Stimulated activated CD4-positive, alpha-beta T cell treated with anti-CD3 and anti-CD28 coated beads, Interleukin-2, amount 100 ng/mL, for 24 hours (primary cell): ENCODE data around the gene TMEM61.
A peak's percentile ranks its signal among the peaks of the same experiment; 100 is the strongest.
"Not testable (repeated sequence)": the region's sequence is repeated elsewhere in the genome, so short reads cannot be mapped to it uniquely, and the experiment has no call there.

Source experiments
- DNase-seq, 2 donors: peaks; one replicate each; pipeline ENCODE4 v3.0.0-alpha.2; 2020

Gene TMEM61

GRCh38 chr1:54980528-54981241, at the start of gene TMEM61:
Gene TMEM61, plus strand, starts transcription at chr1:54980628. Its CDS starts 438 bp downstream, at chr1:54981066.
- no peak for DNase-seq

DNA sequence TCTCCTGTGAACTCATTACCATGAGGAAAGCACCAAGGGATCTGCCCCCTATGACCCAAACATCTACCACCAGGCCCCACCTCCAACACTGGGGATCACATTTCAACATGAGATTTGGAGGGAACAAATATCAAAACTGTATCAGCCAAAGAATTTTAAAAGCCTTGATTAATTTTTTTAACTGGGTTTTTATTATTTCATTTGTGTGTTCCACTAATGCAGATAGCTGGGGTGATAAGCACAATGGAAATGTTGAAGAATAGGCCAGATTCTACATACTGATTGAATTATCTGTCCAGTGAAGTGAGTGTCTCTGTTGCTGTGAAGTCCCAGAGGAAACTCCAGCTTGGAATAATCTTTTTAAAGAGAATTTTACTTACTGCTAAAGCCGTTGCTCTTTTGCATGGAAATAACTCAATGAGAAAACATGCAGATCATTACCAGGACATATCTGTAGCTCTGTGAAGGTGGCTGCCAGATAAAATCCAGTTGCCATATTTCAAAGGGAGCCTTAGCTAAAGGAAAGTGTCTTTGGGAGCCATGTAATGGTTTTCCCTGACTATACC, 49.1 kb upstream of the TMEM61 start:
- DNase-seq: no peak

DNA sequence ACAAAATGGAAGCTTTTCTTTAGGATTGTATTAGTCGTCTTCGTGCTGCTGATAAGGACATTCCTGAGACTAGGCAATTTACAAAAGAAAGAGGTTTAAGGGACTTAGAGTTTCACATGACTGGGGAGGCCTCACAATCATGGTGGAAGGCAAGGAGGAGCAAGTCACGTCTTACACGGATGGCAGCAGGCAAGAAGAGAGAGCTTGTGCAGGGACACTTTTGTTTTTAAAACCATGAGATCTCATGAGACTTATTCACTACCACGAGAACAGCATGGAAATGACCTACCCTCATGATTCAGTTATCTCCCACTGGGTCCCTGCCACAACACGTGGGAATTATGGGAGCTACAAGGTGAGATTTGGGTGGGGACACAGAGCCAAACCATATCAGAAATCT, 46.3 kb upstream of the TMEM61 start:
- DNase-seq: not testable (repeated sequence)

- DNase-seq: no peak
Measured at GRCh38 chr1:54934869-54935268, 45.6 kb upstream of the TMEM61 start.

DNA sequence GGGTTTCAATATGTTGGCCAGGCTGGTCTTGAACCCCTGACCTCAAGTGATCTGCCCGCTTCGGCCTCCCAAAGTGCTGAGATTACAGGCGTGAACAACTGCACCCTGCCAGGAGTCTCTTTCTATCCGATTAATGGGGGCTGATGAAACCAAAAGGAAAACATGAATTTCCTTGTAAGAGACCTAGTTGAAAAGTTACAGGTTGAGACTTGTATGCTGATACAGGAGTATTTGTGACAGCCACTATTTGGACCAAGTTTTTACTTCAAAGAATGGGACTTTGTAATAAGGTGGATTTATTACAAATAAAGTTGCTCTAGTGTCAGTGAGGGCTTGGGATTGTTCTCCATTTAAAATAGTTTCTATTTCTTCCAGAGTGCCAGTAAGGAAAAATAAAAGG, 43.6 kb upstream of the TMEM61 start:
- no peak for DNase-seq

DNA sequence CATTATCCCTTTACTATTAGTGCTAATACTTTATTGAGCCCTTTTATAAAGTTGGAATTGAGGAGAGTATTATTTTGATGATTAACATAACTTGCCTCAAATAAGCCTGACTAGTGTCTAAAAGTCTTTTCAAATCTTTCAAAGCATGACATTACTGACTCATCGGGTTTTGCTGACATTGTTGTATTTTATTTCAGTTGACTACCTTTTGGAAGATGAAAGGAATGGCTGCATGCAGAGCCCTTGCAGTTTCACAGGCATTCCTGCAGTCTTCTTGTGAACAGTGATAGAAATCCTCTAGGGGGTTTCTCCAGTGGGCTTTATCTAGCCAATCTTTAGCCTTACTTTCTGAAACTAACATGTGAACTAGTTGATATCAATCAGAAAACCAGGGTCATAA, 43.0 kb upstream of the TMEM61 start:
- no peak for DNase-seq

DNA sequence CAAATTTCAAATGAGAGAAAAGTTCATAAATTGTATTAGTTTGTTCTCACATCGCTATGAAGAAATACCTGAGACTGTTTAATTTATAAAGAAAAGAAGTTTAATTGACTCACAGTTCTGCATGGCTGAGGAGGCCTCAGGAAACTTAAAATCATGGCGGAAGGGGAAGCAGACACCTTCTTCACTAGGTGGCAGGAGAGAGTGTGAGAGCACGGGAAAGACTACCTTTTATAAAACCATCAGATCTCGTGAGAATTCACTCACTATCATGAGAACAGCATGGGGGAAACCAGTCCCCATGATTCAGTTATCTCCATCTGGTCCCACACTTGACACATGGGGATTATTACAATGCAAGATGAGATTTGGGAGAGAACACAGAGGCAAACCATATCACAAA, 41.5 kb upstream of the TMEM61 start:
- DNase-seq: not testable (repeated sequence)

GRCh38 chr1:54940042-54940441, 40.4 kb upstream of the TMEM61 start:
- DNase-seq: no peak

DNA sequence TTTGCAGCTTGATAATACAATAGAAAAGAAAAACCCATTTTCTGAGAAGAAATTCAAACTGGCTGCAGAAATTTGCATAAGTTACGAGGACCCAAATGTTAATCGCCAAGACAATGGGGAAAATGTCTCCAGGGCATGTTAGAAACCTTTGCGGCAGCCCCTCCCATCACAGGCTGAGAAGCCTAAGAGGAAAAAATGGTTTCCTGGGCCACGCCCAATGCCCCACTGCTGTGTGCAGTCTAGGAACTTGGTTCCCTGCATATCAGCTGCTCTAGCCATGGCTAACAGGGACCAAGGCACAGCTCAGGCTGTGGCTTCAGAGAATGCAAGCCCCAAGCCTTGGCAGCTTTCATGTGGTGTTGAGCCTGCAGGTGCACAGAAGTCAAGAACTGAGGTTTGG, 37.5 kb upstream of the TMEM61 start:
- no peak for DNase-seq

- DNase-seq: peak; percentile 67 to 75
Measured at GRCh38 chr1:54944610-54945392, 35.6 kb upstream of the TMEM61 start.

DNA sequence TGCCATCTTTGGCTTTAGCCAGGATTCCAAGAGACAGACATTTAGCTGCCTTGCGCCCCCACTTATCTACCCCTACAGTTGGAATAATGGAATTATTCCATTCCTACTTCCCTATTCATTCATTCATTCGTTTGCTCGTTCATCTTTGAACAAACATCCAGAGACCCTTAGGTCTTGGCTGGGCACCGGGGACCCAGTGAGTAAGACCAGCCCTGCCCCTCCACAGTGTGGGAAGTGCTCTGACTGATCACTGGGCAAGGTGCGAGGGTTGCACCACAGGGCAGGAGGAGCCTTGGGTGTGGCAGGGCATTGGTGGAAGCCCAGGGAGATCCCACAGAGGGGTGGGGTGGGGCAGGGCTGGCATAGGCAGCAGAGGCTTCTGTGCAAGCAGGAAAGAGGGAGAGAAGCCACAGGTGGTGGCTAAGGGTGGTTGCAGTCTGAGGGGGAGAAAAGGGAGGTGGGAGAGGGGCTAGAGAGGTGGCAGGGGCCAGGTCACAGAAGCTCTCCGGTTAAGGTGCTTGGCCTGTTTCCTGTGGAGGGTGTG, 35.0 kb upstream of the TMEM61 start:
- no peak for DNase-seq

DNA sequence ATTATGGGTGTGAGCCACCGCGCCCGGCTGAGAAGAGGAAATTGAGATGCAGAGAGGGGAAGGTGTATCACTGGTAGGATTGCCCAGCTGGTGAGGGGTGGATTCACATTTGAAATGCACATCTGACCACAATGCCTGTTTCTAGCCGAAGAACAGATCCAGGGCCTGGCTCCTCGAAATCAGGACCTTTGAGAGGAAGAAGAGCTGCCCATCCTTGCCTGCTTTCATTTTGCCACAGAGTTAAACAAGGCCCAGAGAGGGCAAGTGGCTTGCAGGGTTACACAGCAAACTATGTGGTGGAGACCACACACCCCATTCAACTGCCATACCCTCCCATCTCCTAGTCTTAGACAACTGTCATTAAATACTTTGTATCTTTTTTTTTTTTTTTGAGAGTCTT, 32.9 kb upstream of the TMEM61 start:
- DNase-seq: no peak

DNA sequence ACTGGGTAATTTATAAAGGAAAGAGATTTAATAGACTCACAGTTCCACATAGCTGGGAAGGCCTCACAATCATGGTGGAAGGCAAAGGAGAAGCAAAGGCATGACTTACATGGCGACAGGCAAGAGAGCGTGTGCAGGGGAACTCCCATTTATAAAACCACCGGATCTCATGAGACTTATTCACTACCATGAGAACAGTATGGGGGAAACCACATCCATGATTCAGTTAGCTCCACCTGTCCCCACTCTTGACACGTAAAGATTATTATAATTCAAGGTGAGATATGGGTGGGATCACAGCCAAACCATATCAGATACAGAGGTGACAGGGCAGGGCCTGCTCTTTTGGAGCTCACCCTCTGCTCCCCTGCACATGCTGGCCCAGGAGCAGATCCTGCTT, 31.4 kb upstream of the TMEM61 start:
- DNase-seq: no peak

DNA sequence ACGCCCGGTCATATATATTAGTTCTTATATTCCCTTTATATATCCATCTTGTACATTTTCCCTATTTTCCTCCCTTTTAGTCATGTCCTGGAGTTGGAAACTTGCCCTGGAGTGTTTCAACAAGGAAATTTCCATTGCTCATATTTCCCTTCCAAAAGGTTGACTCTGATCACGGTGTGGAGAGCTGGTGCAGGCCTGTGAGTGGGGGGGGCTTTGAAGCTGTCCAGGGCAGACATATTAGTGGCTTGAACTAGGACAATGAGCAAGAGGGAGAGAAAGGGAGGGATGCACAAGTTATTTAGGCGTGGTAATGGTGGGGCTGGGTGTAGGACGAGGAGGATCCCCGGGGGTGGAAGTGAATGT, 30.4 kb upstream of the TMEM61 start:
- DNase-seq: no peak

- DNase-seq: peak; percentile 52 to 61
Measured at GRCh38 chr1:54950369-54951163, 29.9 kb upstream of the TMEM61 start.

DNA sequence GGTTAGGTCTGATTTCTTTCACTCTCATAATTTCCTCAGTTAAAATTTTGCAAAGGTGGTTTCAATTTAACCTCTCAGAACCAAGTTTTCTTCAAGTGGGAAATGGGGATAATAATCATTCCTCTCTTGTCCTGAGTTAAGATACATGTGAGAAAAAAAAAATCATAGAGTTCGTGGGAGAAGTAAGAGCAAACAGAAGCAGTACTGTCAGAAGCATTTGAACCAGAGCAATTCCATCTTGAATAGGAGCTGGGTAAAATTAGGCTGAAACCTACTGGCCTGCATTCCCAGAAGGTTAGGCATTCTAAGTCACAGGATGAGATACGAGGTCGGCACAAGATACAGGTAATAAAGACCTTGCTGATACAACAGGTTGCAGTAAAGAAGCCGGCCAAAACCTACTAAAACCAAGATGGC, 28.6 kb upstream of the TMEM61 start:
- no peak for DNase-seq

GRCh38 chr1:54952950-54953718, 27.3 kb upstream of the TMEM61 start:
- no peak for DNase-seq

- DNase-seq: no peak
Measured at GRCh38 chr1:54953846-54954245, 26.6 kb upstream of the TMEM61 start.

DNA sequence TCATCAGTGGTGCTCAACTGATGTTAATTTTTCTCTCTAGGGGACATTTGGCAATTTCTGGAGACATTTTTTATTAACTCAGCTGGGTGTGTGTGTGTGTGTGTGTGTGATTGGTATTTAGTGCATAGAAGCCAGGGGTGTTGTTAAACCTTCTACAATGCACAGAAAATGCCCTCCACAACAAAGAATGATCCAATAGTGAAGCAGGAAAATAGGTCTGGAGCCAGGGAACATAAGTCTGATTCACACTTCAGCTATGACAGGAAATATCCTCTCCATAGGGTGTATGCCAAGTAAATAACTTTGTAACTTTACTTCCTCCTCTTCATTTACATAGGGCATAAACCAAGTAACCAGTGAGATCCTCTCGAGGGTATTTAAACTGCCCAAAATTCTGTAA, 25.1 kb upstream of the TMEM61 start:
- DNase-seq: no peak

DNA sequence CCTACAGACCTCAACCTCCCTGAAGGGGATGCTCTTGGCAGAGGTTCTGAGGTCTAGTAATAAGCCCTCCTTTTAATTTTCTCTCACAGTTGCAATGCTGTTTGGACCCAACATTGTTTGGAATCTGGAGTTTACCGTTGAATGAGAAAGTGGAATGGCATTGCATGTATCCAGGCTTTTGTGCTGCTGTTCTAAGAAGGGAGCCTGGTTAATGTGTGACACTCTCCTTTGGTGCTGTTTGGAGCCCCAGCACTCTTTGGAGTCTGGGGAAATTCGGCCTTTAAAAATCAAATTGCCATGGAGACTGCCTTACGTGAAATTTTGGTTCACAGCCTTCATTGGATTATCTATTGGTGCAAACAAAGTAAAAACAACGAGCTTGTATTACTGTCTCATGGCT, 23.7 kb upstream of the TMEM61 start:
- DNase-seq: no peak

DNA sequence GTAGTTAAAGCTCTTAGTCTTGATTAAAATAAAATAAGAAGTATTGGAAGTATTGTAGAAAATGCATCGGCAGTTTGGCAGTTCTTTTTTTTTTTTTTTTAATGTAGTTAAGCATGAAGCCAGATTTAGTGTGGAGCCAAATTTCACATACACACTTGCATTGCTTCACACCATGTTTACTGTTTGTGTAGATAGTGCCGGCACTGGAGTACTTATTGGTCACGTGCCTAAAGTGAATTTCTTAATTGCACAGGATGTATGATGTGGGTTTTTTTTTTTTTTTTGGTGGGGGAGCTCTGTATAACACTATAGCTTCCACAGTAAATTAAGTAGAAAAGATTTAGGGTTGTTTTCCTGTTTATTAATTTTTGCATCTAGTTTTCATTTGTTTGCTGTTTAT, 21.2 kb upstream of the TMEM61 start:
- no peak for DNase-seq
